Measurements from ENCODE around the gene SEL1L2. TPM values are rescaled to one million over a fixed set of nuclear protein-coding genes. Genes with fewer than 3 reads are reported as not detected.

The SEL1L2 gene
- total and polyA plus RNA-seq, 7 experiments from 2014 or later, result not detected

- H3K27me3 Mint-ChIP-seq, result peaks cover 0 to 20% (median 5%) of the 10 kb centered on the region in 5 donors
- Histone ChIP-seq H3K27me3 (ENCODE audit: control insufficient read depth in 2 of 2, insufficient read depth in 2 of 2, low read length in 2 of 2) (no peaks in the 10 kb centered on the region), H3K4me1 (ENCODE audit: control insufficient read depth in 2 of 2, insufficient read depth in 2 of 2, low read length in 2 of 2) (no peaks in the 10 kb centered on the region), H3K4me3 (ENCODE audit: low read length) (no peak overlapping the region), H3K9me3 (ENCODE audit: control insufficient read depth in 2 of 3, low read length in 3 of 3) (no peaks in the 10 kb centered on the region), H3K27ac (ENCODE audit: low read depth, low read length) (no peak overlapping the region), H3K36me3 (ENCODE audit: control insufficient read depth in 2 of 3, insufficient read depth in 3 of 3, low read length in 3 of 3) (no peaks in the 10 kb centered on the region)
- POLR2A ChIA-PET, result no interaction called here
- peaks cover 0 to 5% (median 1%) of the 10 kb centered on the region in 11 donors for H3K9me3 Mint-ChIP-seq
- H3K27ac Mint-ChIP-seq, result no peak overlapping the region
- no peaks in the 10 kb centered on the region for H3K4me1 Mint-ChIP-seq
- DNase-seq, result no peak
- intact Hi-C loops (cut with micrococcal nuclease), result no loop called here
- CTCF ChIA-PET, result no interaction called here
- no peaks in the 10 kb centered on the region for H3K36me3 Mint-ChIP-seq
- H3K4me3 Mint-ChIP-seq, result no peak overlapping the region
- ATAC-seq, result no peak
These were observed 55.2 kb downstream of the SEL1L2 start for GRCh38 chr20:13934992-13935894.

GRCh38 chr20:13930281-13930680 lies 60.1 kb downstream of the SEL1L2 start:
- DNase-seq, result no peak
- Histone ChIP-seq H3K27ac (ENCODE audit: low read depth, low read length) (no peak overlapping the region), H3K27me3 (ENCODE audit: control insufficient read depth in 2 of 2, insufficient read depth in 2 of 2, low read length in 2 of 2) (no peaks in the 10 kb centered on the region), H3K9me3 (ENCODE audit: control insufficient read depth in 2 of 3, low read length in 3 of 3) (no peaks in the 10 kb centered on the region), H3K36me3 (ENCODE audit: control insufficient read depth in 2 of 3, insufficient read depth in 3 of 3, low read length in 3 of 3) (no peaks in the 10 kb centered on the region), H3K4me1 (ENCODE audit: control insufficient read depth in 2 of 2, insufficient read depth in 2 of 2, low read length in 2 of 2) (no peaks in the 10 kb centered on the region), H3K4me3 (ENCODE audit: low read length) (no peak overlapping the region)
- Mint-ChIP-seq H3K27ac (no peak overlapping the region), H3K4me1 (no peaks in the 10 kb centered on the region), H3K27me3 (peaks cover 0 to 12% (median 3%) of the 10 kb centered on the region in 5 donors), H3K4me3 (no peak overlapping the region), H3K9me3 (peaks cover 0 to 4% (median 0%) of the 10 kb centered on the region in 11 donors), H3K36me3 (no peaks in the 10 kb centered on the region)
- ChIA-PET POLR2A (no interaction called here), CTCF (no interaction called here)
- intact Hi-C loops (cut with micrococcal nuclease), result no loop called here
- no peak for ATAC-seq

- ATAC-seq, result no peak
These were observed 60.6 kb downstream of the SEL1L2 start for GRCh38 chr20:13929836-13930235.

GRCh38 chr20:13928901-13929300 lies 61.5 kb downstream of the SEL1L2 start:
- H3K9me3 Mint-ChIP-seq, result peaks cover 0 to 1% (median 0%) of the 10 kb centered on the region in 11 donors
- H3K4me3 Mint-ChIP-seq, result no peak overlapping the region
- no peak overlapping the region for H3K27ac Mint-ChIP-seq
- no peak overlapping the region for H3K4me3 ChIP-seq (ENCODE audit: low read length)
- no peaks in the 10 kb centered on the region for H3K36me3 ChIP-seq (ENCODE audit: control insufficient read depth in 2 of 3, insufficient read depth in 3 of 3, low read length in 3 of 3)
- H3K27ac ChIP-seq (ENCODE audit: low read depth, low read length), result no peak overlapping the region
- no peaks in the 10 kb centered on the region for H3K27me3 ChIP-seq (ENCODE audit: control insufficient read depth in 2 of 2, insufficient read depth in 2 of 2, low read length in 2 of 2)
- H3K27me3 Mint-ChIP-seq, result peaks cover 0 to 12% (median 3%) of the 10 kb centered on the region in 5 donors
- CTCF ChIA-PET, result no interaction called here
- no peak for ATAC-seq
- no peaks in the 10 kb centered on the region for H3K36me3 Mint-ChIP-seq
- no peak for DNase-seq
- intact Hi-C loops (cut with micrococcal nuclease), result no loop called here
- H3K9me3 ChIP-seq (ENCODE audit: control insufficient read depth in 2 of 3, low read length in 3 of 3), result no peaks in the 10 kb centered on the region
- no peaks in the 10 kb centered on the region for H3K4me1 Mint-ChIP-seq
- POLR2A ChIA-PET, result no interaction called here
- no peaks in the 10 kb centered on the region for H3K4me1 ChIP-seq (ENCODE audit: control insufficient read depth in 2 of 2, insufficient read depth in 2 of 2, low read length in 2 of 2)

More at GRCh38 chr20:13929836-13930235, 60.6 kb downstream of the SEL1L2 start:
- ChIA-PET CTCF (no interaction called here), POLR2A (no interaction called here)
- Histone ChIP-seq H3K36me3 (ENCODE audit: control insufficient read depth in 2 of 3, insufficient read depth in 3 of 3, low read length in 3 of 3) (no peaks in the 10 kb centered on the region), H3K4me1 (ENCODE audit: control insufficient read depth in 2 of 2, insufficient read depth in 2 of 2, low read length in 2 of 2) (no peaks in the 10 kb centered on the region), H3K4me3 (ENCODE audit: low read length) (no peak overlapping the region), H3K27ac (ENCODE audit: low read depth, low read length) (no peak overlapping the region), H3K9me3 (ENCODE audit: control insufficient read depth in 2 of 3, low read length in 3 of 3) (no peaks in the 10 kb centered on the region), H3K27me3 (ENCODE audit: control insufficient read depth in 2 of 2, insufficient read depth in 2 of 2, low read length in 2 of 2) (no peaks in the 10 kb centered on the region)
- Mint-ChIP-seq H3K36me3 (no peaks in the 10 kb centered on the region), H3K27ac (no peak overlapping the region), H3K4me3 (no peak overlapping the region), H3K4me1 (no peaks in the 10 kb centered on the region), H3K27me3 (peaks cover 0 to 12% (median 3%) of the 10 kb centered on the region in 5 donors), H3K9me3 (peaks cover 0 to 4% (median 0%) of the 10 kb centered on the region in 11 donors)
- intact Hi-C loops (cut with micrococcal nuclease), result no loop called here
- DNase-seq, result no peak

GRCh38 chr20:13927171-13927570 lies 63.2 kb downstream of the SEL1L2 start:
- peaks cover 0 to 1% (median 0%) of the 10 kb centered on the region in 11 donors for H3K9me3 Mint-ChIP-seq
- intact Hi-C loops (cut with micrococcal nuclease), result no loop called here
- no peak overlapping the region for H3K4me3 Mint-ChIP-seq
- no peaks in the 10 kb centered on the region for H3K4me1 ChIP-seq (ENCODE audit: control insufficient read depth in 2 of 2, insufficient read depth in 2 of 2, low read length in 2 of 2)
- POLR2A ChIA-PET, result no interaction called here
- H3K4me1 Mint-ChIP-seq, result no peaks in the 10 kb centered on the region
- ATAC-seq (no peak), DNase-seq (no peak)
- H3K9me3 ChIP-seq (ENCODE audit: control insufficient read depth in 2 of 3, low read length in 3 of 3), result no peaks in the 10 kb centered on the region
- H3K27ac Mint-ChIP-seq, result no peak overlapping the region
- H3K27ac ChIP-seq (ENCODE audit: low read depth, low read length), result no peak overlapping the region
- no peaks in the 10 kb centered on the region for H3K36me3 ChIP-seq (ENCODE audit: control insufficient read depth in 2 of 3, insufficient read depth in 3 of 3, low read length in 3 of 3)
- no peak overlapping the region for H3K4me3 ChIP-seq (ENCODE audit: low read length)
- CTCF ChIA-PET, result no interaction called here
- no peaks in the 10 kb centered on the region for H3K27me3 ChIP-seq (ENCODE audit: control insufficient read depth in 2 of 2, insufficient read depth in 2 of 2, low read length in 2 of 2)
- no peaks in the 10 kb centered on the region for H3K36me3 Mint-ChIP-seq
- peaks cover 0 to 17% (median 3%) of the 10 kb centered on the region in 5 donors for H3K27me3 Mint-ChIP-seq

- DNase-seq, result no peak
- H3K9me3 Mint-ChIP-seq, result peaks cover 0 to 4% (median 0%) of the 10 kb centered on the region in 11 donors
- peaks cover 0 to 13% (median 0%) of the 10 kb centered on the region in 5 donors for H3K27me3 Mint-ChIP-seq
- Histone ChIP-seq H3K27ac (ENCODE audit: low read depth, low read length) (no peak overlapping the region), H3K36me3 (ENCODE audit: control insufficient read depth in 2 of 3, insufficient read depth in 3 of 3, low read length in 3 of 3) (no peaks in the 10 kb centered on the region), H3K9me3 (ENCODE audit: control insufficient read depth in 2 of 3, low read length in 3 of 3) (no peaks in the 10 kb centered on the region), H3K4me1 (ENCODE audit: control insufficient read depth in 2 of 2, insufficient read depth in 2 of 2, low read length in 2 of 2) (no peaks in the 10 kb centered on the region), H3K27me3 (ENCODE audit: control insufficient read depth in 2 of 2, insufficient read depth in 2 of 2, low read length in 2 of 2) (no peaks in the 10 kb centered on the region), H3K4me3 (ENCODE audit: low read length) (no peak overlapping the region)
- CTCF ChIA-PET, result no interaction called here
- no peak for ATAC-seq
- no peak overlapping the region for H3K4me3 Mint-ChIP-seq
- H3K27ac Mint-ChIP-seq, result no peak overlapping the region
- POLR2A ChIA-PET, result no interaction called here
- intact Hi-C loops (cut with micrococcal nuclease), result no loop called here
- no peaks in the 10 kb centered on the region for H3K36me3 Mint-ChIP-seq
- H3K4me1 Mint-ChIP-seq, result peaks cover 0 to 1% (median 0%) of the 10 kb centered on the region in 7 donors
These were observed 68.2 kb downstream of the SEL1L2 start for GRCh38 chr20:13922241-13922640.

- no peaks in the 10 kb centered on the region for H3K9me3 ChIP-seq (ENCODE audit: control insufficient read depth in 2 of 3, low read length in 3 of 3)
- intact Hi-C loops (cut with micrococcal nuclease), result no loop called here
- Mint-ChIP-seq H3K27ac (no peak overlapping the region), H3K9me3 (peaks cover 0 to 4% (median 0%) of the 10 kb centered on the region in 11 donors), H3K36me3 (no peaks in the 10 kb centered on the region), H3K4me3 (no peak overlapping the region), H3K27me3 (peaks cover 0 to 8% (median 0%) of the 10 kb centered on the region in 5 donors), H3K4me1 (peaks cover 0 to 3% (median 0%) of the 10 kb centered on the region in 7 donors)
- ChIA-PET POLR2A (no interaction called here), CTCF (no interaction called here)
- no peak overlapping the region for H3K4me3 ChIP-seq (ENCODE audit: low read length)
- no peak for DNase-seq
- H3K36me3 ChIP-seq (ENCODE audit: control insufficient read depth in 2 of 3, insufficient read depth in 3 of 3, low read length in 3 of 3), result no peaks in the 10 kb centered on the region
- H3K4me1 ChIP-seq (ENCODE audit: control insufficient read depth in 2 of 2, insufficient read depth in 2 of 2, low read length in 2 of 2), result no peaks in the 10 kb centered on the region
- ATAC-seq, result no peak
- H3K27ac ChIP-seq (ENCODE audit: low read depth, low read length), result no peak overlapping the region
- no peaks in the 10 kb centered on the region for H3K27me3 ChIP-seq (ENCODE audit: control insufficient read depth in 2 of 2, insufficient read depth in 2 of 2, low read length in 2 of 2)
These were observed 75.1 kb downstream of the SEL1L2 start for GRCh38 chr20:13915284-13915683.

Measured in naive thymus-derived CD4-positive, alpha-beta T cell (primary cell).